GM10266 (cell line): Measurements from ENCODE around the gene SMYD1.

Experiments
- DNase-seq: peaks from one replicate; pipeline ENCODE4 v3.0.0; 2012; ENCODE audit errors: extremely low spot score
- TF ChIP-seq, protein P1 (sequence below): IDR thresholded peaks from 2 replicates; pipeline ENCODE4 v1.5.1; 2012; ENCODE audit warnings: mild to moderate bottlenecking, low read depth; ENCODE audit not compliant: control insufficient read depth, insufficient read depth; ENCODE audit errors: missing control alignments

Gene SMYD1

DNA sequence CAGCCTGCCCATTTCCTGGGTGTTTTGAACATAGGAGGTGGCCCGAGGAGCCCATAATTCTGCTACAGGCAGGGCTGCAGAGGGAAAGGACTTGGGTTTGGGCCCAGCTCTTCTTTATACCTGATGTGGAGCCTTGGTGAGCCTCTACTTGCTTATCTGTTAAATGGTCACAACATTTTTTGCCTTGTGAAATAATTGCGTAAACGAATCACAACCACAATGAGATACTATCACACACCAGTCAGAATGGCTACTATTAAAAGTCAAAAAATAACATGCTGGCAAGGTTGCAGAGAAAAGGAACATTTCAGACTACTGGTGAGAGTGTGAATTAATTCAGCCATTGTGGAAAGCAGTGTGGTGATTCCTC lies 64.4 kb downstream of the SMYD1 start:
- TF ChIP-seq, protein P1, sequence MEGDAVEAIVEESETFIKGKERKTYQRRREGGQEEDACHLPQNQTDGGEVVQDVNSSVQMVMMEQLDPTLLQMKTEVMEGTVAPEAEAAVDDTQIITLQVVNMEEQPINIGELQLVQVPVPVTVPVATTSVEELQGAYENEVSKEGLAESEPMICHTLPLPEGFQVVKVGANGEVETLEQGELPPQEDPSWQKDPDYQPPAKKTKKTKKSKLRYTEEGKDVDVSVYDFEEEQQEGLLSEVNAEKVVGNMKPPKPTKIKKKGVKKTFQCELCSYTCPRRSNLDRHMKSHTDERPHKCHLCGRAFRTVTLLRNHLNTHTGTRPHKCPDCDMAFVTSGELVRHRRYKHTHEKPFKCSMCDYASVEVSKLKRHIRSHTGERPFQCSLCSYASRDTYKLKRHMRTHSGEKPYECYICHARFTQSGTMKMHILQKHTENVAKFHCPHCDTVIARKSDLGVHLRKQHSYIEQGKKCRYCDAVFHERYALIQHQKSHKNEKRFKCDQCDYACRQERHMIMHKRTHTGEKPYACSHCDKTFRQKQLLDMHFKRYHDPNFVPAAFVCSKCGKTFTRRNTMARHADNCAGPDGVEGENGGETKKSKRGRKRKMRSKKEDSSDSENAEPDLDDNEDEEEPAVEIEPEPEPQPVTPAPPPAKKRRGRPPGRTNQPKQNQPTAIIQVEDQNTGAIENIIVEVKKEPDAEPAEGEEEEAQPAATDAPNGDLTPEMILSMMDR, result no peak

DNA sequence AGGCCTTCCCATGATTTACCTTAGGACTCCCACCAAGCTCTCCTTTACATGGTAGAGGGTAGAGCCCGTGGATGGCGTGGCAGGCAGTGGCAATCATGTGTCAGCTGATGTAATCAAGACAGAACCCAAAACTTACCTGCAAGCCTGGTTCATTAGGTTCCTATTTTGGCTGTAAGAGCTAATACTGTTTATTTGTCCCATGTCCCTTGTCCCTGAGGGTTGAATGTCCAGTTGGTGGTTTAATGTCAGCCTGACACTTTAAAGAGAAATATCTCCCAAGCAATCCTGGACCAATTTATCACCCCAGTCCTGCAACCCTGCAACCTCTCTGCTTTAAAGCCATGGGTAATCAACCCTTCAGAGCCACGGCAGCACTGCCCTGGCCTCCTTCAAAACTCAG lies 66.2 kb downstream of the SMYD1 start:
- TF ChIP-seq, protein P1, result no peak
- DNase-seq, result no peak

More for the DNA sequence above, 64.4 kb downstream of the SMYD1 start:
- DNase-seq, result no peak

DNA sequence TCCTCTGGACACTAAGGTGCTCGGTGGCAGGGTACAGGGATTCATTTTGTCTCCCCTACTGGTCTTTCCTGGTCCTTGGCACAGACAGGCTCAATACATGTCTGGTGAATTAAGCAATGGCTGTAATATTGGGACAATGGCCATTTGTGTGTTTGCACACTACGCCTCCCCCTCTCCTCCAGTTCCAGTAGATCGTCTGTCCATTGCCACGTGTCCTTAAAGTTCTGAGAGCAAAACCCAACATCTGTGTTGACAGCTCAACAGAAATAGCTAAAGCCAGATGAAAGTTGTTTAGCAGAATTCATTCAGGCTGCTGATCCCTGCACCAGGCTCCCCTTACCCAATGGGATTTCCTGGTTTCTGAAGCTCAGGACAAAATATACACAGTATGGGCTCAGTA lies 69.2 kb downstream of the SMYD1 start:
- TF ChIP-seq, protein P1, result no peak

DNA sequence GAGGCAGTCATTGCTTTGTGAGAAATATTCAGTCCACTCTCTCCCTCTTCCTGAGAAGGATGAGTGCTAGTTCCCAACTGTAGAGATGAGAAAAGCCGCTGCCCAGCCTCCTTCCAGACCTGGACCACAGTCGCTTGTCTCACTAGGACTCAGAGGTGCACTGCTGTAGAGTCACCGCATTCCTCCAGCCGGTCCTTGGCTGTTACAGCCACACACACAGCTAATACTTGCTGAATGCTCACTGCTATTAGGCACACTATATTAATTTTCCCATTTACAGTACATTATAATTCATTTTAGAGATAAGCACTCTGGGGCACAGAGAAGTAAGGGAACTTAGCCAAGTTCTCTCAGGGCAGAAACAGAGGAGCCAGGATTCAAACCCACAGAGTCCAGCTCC lies 70.2 kb downstream of the SMYD1 start:
- DNase-seq, result no peak
- TF ChIP-seq, protein P1, result no peak

More for the DNA sequence above, 69.2 kb downstream of the SMYD1 start:
- DNase-seq, result no peak

DNA sequence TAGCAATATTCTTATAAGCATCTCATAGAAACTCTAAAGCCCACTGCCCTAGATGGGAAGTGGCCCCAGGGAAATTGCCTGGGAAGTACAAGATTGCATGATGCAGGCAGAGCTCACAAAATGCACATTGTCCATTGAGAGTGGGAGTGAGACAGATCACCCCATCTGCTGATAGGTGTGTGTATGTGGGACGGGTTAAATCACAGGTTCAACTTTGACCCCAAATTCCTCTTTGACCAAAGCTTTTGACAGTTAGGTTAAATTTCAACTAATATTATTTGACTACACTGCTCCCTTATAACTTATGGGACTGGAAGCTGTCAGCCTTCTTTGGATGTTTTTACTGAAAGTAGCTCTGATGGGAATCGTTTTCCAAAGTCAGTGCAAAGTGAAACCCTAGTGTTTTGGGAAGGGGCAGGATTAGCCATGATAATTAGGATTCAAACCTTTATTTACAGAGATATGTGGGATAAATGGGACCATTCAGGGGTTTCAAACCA lies 71.6 kb downstream of the SMYD1 start:
- TF ChIP-seq, protein P1, result no peak

DNA sequence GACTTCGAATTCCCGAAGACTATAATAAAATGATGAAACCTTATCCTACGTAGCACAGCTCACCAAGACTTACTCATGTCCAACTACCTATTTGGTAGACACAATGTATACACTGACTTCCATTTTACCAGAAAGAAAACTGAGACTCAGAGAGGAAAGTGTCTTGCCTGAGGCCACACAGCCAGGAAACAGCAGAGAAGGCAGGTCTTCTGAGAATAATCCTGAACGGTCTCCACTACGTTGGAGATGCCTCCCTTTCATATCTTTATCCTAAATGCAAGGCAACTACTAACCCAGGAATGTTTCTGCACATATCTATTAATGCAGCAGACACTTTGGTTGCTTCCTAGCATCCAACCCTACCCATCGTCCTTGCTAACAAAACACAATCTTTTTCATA lies 72.2 kb downstream of the SMYD1 start:
- DNase-seq, result no peak
- TF ChIP-seq, protein P1, result no peak

More for the DNA sequence above, 71.6 kb downstream of the SMYD1 start:
- no peak for DNase-seq

DNA sequence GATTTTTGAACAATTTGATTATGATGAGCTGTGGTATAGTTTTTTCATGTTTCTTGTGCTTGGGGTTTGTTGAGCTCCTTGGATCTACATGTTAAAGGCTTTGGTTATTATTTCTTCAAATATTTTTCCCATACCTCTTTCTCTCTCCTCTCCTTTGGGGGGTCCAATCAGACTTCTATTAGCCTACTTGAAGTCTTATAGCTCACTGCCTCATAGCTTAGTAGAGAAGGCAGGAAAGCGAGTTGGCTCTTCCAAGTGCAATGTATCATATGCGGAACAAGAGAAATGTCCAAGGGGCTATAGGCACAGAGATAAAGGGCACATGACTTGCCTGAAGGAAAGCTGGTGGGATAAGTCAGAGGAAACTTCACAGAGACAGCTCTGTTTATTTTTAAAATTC lies 74.3 kb downstream of the SMYD1 start:
- TF ChIP-seq, protein P1, result no peak
- no peak for DNase-seq

DNA sequence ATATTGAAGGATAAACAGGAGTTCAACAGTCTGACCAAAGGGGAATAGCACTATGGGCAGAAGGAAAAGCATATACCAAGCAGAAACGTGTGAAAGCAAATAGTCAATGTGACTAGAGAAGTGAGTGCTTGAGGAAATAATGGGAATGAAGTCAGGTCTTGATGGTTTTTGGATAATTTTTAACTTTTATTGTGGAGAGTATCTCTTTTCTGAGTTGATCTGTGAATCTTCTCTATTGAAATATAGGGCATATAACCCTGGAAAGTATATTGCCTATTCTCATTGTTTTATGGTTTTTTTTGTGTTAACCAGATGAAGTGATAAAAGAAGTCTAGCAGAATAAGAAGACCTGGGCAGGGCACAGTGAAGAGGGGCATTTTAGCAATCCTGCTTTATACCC lies 76.6 kb downstream of the SMYD1 start:
- TF ChIP-seq, protein P1, result no peak
- DNase-seq, result no peak
